ENCODE measurements around the gene PRSS36. TPM values are rescaled to one million over a fixed set of nuclear protein-coding genes. Genes with fewer than 3 reads are reported as not detected.

PRSS36 gene
- total and polyA plus RNA-seq, 9 donors = 0.28 to 2.1 (median 1.1) TPM; not detected in 2

GRCh38 chr16:31192856-31193642 lies 43.2 kb upstream of the PRSS36 start:
- DNase-seq = no peak
- no peak for TF ChIP-seq CTCF (IDR thresholded peaks at IDR 0.05)
- no peak for TF ChIP-seq EP300 (IDR thresholded peaks at IDR 0.05)
- TF ChIP-seq POLR2A (IDR thresholded peaks at IDR 0.05) = no peak
- no peaks in the 10 kb centered on the region for H3K9me3 ChIP-seq
- no peak overlapping the region for H3K4me3 ChIP-seq
- no peaks in the 10 kb centered on the region for H3K4me1 ChIP-seq (ENCODE audit: insufficient read depth)
- 81 to 88% (median 86%) methylated on average over 16 of the region's 16 CpGs for WGBS, 3 donors
- no peaks in the 10 kb centered on the region for H3K27me3 ChIP-seq
- intact Hi-C loops (cut with DNase I) = loop anchor here in 1 of 4 donors (10.0 kb wide), 1 partner anchor 322 kb away; no protein-coding TSS in a partner anchor
- no peaks in the 10 kb centered on the region for H3K36me3 ChIP-seq
- no peak overlapping the region for H3K27ac ChIP-seq

DNA sequence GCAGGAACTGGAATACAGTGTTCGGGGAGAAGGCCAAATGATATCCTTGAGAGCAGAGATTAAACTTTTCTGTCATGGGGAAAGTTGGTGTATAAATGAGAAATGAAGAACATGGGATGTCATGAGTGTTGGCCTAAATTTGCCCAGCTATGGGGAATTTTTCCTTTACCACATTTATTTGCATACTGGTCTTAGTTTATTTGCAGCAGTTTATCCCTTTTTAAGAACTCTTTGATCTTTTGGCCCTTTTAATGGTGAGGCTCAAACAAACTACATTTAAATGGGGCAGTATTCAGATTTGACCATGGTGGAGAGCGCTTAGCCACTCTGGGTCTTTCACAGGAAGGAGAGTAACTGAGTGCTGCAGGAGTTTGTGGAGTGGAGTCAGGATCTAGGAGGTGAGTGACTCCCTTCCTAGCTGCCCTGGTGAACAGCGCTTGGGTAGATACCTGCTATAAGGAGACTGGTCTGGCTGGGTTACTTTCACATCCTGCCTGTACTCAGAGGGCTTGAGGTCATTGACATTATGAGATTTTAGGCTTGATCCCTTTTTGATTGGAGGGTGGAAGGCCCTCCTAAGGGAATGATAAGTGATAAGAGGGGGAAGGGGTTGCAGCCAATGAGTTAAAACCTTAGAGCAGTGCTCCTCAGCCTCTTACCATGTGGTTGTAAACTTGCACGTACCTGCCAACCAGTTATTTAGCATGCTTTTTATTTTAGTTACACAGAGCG lies 42.0 kb upstream of the PRSS36 start:
- Histone ChIP-seq H3K4me3 (no peak overlapping the region), H3K4me1 (ENCODE audit: insufficient read depth) (no peaks in the 10 kb centered on the region), H3K27me3 (no peaks in the 10 kb centered on the region), H3K9me3 (no peaks in the 10 kb centered on the region), H3K27ac (no peak overlapping the region), H3K36me3 (no peaks in the 10 kb centered on the region)
- WGBS, 3 donors = 79 to 82% (median 80%) methylated on average over 5 of the region's 5 CpGs
- no peak for DNase-seq
- intact Hi-C loops (cut with DNase I) = loop anchor here in 1 of 4 donors (10.0 kb wide), 1 partner anchor 323 kb away; no protein-coding TSS in a partner anchor
- TF ChIP-seq POLR2A (IDR thresholded peaks at IDR 0.05) (no peak), EP300 (IDR thresholded peaks at IDR 0.05) (no peak), CTCF (IDR thresholded peaks at IDR 0.05) (no peak)

DNA sequence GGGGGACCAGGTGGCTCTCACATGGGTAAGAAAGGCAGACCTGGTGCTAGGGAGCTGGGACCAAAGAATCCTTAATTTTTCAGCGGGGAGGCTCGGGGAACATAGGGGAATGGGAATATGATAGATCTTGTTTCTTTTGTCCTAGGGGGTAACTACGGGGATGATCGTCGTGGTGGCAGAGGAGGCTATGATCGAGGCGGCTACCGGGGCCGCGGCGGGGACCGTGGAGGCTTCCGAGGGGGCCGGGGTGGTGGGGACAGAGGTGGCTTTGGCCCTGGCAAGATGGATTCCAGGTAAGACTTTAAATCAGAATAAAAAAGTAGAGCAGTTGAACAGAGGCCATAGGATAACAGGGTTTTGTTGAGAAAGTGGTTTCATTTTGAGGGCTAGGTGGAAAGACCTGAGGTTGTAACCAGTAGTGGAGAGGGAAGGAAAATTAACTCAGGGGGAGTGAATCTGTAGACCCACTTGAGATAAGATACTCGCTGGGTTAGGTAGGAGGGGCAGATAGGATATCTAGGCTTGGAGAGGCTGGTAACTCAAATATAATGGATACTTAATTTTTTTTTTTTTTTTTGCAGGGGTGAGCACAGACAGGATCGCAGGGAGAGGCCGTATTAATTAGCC lies 41.1 kb upstream of the PRSS36 start:
- intact Hi-C loops (cut with DNase I) = loop anchor here in 1 of 4 donors (10.0 kb wide), 1 partner anchor 324 kb away; no protein-coding TSS in a partner anchor
- Histone ChIP-seq H3K9me3 (no peaks in the 10 kb centered on the region), H3K4me1 (ENCODE audit: insufficient read depth) (no peaks in the 10 kb centered on the region), H3K4me3 (no peak overlapping the region), H3K27me3 (no peaks in the 10 kb centered on the region), H3K27ac (no peak overlapping the region), H3K36me3 (no peaks in the 10 kb centered on the region)
- WGBS, 3 donors = 88 to 89% (median 89%) methylated on average over 17 of the region's 17 CpGs
- TF ChIP-seq CTCF (IDR thresholded peaks at IDR 0.05) (no peak), POLR2A (IDR thresholded peaks at IDR 0.05) (no peak), EP300 (IDR thresholded peaks at IDR 0.05) (no peak)
- no peak for DNase-seq

DNA sequence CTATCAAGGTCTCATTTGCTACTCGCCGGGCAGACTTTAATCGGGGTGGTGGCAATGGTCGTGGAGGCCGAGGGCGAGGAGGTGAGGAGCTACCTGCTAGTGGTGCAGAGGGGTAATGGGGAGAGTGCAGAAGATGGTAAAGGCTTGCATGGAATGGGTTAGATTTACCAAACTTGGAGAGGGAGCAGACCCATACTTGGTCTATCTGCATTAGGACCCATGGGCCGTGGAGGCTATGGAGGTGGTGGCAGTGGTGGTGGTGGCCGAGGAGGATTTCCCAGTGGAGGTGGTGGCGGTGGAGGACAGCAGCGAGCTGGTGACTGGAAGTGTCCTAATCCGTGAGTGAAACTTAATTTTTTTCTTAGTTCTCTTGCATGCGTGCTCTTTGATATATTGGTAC lies 40.2 kb upstream of the PRSS36 start:
- Histone ChIP-seq H3K36me3 (no peaks in the 10 kb centered on the region), H3K9me3 (no peaks in the 10 kb centered on the region), H3K27me3 (no peaks in the 10 kb centered on the region), H3K27ac (no peak overlapping the region), H3K4me1 (ENCODE audit: insufficient read depth) (peaks cover under 1% of the 10 kb centered on the region), H3K4me3 (no peak overlapping the region)
- 88 to 92% (median 92%) methylated on average over 12 of the region's 12 CpGs for WGBS, 3 donors
- intact Hi-C loops (cut with DNase I) = loop anchor here in 1 of 4 donors (10.0 kb wide), 1 partner anchor 325 kb away; no protein-coding TSS in a partner anchor
- TF ChIP-seq EP300 (IDR thresholded peaks at IDR 0.05) (no peak), POLR2A (IDR thresholded peaks at IDR 0.05) (no peak), CTCF (IDR thresholded peaks at IDR 0.05) (no peak)
- no peak for DNase-seq
